ENCODE data around the gene SOX4.

Gene SOX4

DNA sequence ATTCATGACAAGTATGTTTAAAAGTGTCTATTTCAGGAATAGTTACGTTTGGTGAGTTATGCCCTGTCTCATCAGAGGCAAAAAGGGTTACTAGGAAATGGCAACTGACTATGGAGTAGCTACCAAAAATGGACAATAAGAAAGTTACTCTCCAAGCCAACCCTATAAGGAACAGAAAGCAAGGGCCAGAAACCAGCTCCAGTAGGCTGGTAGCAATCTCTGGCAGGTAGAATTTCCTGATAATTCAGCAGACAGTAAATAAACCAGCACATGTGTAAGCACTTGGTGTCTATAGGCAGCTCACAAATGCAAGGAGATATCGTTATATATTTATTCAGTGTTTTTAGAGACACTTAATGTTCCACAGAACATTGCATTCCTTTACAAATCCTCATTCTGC lies 20.3 kb downstream of the SOX4 start:
- H3K36me3 Mint-ChIP-seq (ENCODE audit: low read depth): peaks cover 4% of the 10 kb centered on the region
- H3K27ac Mint-ChIP-seq: no peak overlapping the region
- H3K27me3 Mint-ChIP-seq (ENCODE audit: low read depth): no peaks in the 10 kb centered on the region
- no peak overlapping the region for H3K4me3 Mint-ChIP-seq
- H3K9me3 Mint-ChIP-seq: peaks cover 4% of the 10 kb centered on the region
- peaks cover 26% of the 10 kb centered on the region for H3K4me1 Mint-ChIP-seq
- TF ChIP-seq, protein P1, sequence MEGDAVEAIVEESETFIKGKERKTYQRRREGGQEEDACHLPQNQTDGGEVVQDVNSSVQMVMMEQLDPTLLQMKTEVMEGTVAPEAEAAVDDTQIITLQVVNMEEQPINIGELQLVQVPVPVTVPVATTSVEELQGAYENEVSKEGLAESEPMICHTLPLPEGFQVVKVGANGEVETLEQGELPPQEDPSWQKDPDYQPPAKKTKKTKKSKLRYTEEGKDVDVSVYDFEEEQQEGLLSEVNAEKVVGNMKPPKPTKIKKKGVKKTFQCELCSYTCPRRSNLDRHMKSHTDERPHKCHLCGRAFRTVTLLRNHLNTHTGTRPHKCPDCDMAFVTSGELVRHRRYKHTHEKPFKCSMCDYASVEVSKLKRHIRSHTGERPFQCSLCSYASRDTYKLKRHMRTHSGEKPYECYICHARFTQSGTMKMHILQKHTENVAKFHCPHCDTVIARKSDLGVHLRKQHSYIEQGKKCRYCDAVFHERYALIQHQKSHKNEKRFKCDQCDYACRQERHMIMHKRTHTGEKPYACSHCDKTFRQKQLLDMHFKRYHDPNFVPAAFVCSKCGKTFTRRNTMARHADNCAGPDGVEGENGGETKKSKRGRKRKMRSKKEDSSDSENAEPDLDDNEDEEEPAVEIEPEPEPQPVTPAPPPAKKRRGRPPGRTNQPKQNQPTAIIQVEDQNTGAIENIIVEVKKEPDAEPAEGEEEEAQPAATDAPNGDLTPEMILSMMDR (IDR thresholded peaks at IDR 0.05; ENCODE audit: unreplicated experiment in 3 of 3): no peak

DNA sequence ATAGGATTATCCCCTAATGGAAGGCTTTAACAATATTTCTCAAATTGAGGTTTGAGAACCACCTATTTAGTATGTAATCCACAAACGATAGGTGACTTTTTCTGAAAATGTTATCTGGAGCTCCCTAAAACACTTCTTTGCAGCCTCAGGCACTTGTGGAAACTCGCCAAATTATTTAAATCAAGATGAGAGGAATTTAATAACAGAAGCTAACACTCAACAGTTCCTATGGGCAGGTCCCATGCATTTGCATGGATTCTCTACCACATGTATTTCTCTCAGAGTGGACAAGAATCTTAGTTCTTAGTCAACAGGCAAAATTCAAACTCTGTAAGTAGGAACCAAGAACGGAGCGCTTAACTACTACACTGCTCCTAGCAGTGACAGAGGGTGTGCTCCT lies 20.7 kb downstream of the SOX4 start:
- Mint-ChIP-seq H3K4me1 (peaks cover 26% of the 10 kb centered on the region), H3K9me3 (no peaks in the 10 kb centered on the region), H3K4me3 (no peak overlapping the region), H3K27me3 (ENCODE audit: low read depth) (no peaks in the 10 kb centered on the region), H3K36me3 (ENCODE audit: low read depth) (peaks cover 3% of the 10 kb centered on the region), H3K27ac (no peak overlapping the region)
- TF ChIP-seq, protein P1 (IDR thresholded peaks at IDR 0.05; ENCODE audit: unreplicated experiment in 3 of 3): no peak

DNA sequence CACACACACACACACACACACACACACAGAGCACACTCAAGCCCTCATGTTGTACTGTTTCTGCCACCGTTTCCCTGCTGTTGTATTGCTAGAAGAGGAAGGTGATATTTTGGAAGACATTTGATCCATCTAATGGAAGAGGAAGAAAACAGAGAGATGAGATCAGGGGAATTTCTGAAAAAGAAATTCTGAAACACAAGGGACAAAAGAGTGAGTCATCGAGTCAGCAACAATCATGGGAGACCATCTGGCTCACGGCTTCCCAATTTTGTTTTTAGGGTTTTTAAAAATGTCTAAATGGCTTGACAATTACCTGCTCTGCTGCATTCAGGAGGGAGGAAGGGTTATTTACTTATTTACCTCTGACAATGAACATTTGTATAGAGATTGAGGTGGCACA lies 22.0 kb downstream of the SOX4 start:
- no peaks in the 10 kb centered on the region for H3K27me3 Mint-ChIP-seq (ENCODE audit: low read depth)
- H3K9me3 Mint-ChIP-seq: no peaks in the 10 kb centered on the region
- H3K4me3 Mint-ChIP-seq: no peak overlapping the region
- no peaks in the 10 kb centered on the region for H3K36me3 Mint-ChIP-seq (ENCODE audit: low read depth)
- H3K27ac Mint-ChIP-seq: no peak overlapping the region
- TF ChIP-seq, protein P1 (IDR thresholded peaks at IDR 0.05; ENCODE audit: unreplicated experiment in 3 of 3): no peak
- H3K4me1 Mint-ChIP-seq: peaks cover 26% of the 10 kb centered on the region

DNA sequence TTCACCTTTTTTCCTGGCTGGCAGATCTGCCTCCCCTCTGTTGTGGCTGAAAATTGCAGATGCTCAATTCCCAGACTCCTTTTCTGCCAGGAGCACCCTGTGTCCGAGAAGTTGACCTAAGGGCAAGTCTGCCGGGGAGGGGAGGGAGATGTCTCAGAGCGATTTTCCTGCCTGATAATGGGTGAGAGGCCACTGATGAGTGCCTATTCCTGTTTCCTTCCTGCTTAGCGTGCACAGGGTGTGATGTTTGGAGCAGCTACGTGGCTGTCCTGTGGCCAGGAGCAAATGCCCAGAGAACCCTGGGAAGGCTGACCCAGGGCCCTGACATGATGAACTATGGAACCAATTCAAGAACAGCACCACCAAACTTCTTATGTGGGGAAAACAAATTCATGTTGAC lies 22.5 kb downstream of the SOX4 start:
- TF ChIP-seq, protein P1 (IDR thresholded peaks at IDR 0.05; ENCODE audit: unreplicated experiment in 3 of 3): no peak
- H3K36me3 Mint-ChIP-seq (ENCODE audit: low read depth): no peaks in the 10 kb centered on the region
- H3K4me1 Mint-ChIP-seq: peaks cover 26% of the 10 kb centered on the region
- no peak overlapping the region for H3K27ac Mint-ChIP-seq
- H3K4me3 Mint-ChIP-seq: no peak overlapping the region
- no peaks in the 10 kb centered on the region for H3K27me3 Mint-ChIP-seq (ENCODE audit: low read depth)
- no peaks in the 10 kb centered on the region for H3K9me3 Mint-ChIP-seq

DNA sequence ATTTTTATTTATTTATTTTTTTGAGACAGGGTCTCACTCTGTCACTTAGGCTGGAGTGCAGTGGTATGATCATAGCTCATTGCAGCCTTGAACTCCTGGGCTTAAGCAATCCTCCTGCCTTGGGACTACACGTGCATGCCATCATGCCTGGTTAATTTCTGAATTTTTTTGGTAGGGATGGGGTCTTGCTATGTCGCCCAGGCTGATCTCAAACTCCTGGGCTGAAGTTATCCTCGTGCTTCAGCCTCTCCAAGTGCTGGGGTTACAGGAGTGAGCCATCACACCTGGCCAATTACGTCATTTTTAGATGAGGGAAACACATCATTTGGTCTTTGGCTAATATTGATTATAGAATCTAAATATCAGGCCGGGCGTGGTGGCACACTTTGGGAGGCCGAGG lies 32.1 kb downstream of the SOX4 start:
- TF ChIP-seq, protein P1 (IDR thresholded peaks at IDR 0.05; ENCODE audit: unreplicated experiment in 3 of 3): no peak
- Mint-ChIP-seq H3K4me1 (no peaks in the 10 kb centered on the region), H3K36me3 (ENCODE audit: low read depth) (no peaks in the 10 kb centered on the region), H3K4me3 (no peak overlapping the region), H3K9me3 (no peaks in the 10 kb centered on the region), H3K27me3 (ENCODE audit: low read depth) (no peaks in the 10 kb centered on the region), H3K27ac (no peak overlapping the region)

DNA sequence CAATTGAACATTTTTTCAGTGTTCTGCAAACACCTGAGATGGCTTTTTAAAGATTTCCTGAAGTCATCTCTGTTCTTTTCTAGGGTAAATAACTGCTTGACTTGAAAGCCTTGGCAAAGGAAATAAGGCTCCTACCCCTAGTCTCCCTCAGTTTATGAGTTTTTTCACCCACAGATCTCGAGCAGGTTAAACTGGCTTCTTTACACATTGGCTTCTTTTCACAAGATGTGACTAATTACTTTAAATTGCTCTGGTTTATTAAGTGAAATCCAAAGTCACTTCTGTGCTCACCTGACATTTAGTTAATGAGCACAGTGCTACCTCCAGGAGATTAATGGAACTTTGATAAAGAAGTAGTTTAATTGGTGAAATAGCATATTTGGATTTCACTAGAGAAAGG lies 33.2 kb downstream of the SOX4 start:
- Mint-ChIP-seq H3K9me3 (no peaks in the 10 kb centered on the region), H3K27me3 (ENCODE audit: low read depth) (no peaks in the 10 kb centered on the region), H3K4me3 (no peak overlapping the region), H3K4me1 (no peaks in the 10 kb centered on the region), H3K27ac (no peak overlapping the region), H3K36me3 (ENCODE audit: low read depth) (no peaks in the 10 kb centered on the region)
- TF ChIP-seq, protein P1 (IDR thresholded peaks at IDR 0.05; ENCODE audit: unreplicated experiment in 3 of 3): no peak

Measured in nephron (organoid).